Coronary artery (tissue), 2 donors: ENCODE results near the gene KRTAP10-3.

Experiments
- DNase-seq: peaks from one replicate; pipeline ENCODE4 v3.0.0-alpha.2; 2017; ENCODE audit warnings: low spot score
- H3K27ac ChIP-seq, 2 donors: fragments of 200-600 bp; sonication (generic); one replicate each; pipeline ENCODE4 v1.5.1; 2016 to 2019
- H3K4me3 ChIP-seq: fragments of 200-600 bp; sonication (generic); 2 replicates; pipeline ENCODE4 v1.5.1; 2016; ENCODE audit warnings: mild to moderate bottlenecking, moderate library complexity
- CTCF ChIP-seq: fragments of 200-600 bp; sonication (generic); IDR thresholded peaks from one replicate; pipeline ENCODE4 v1.5.1; 2019; ENCODE audit warnings: antibody characterized with exemption

KRTAP10-3 gene

GRCh38 chr21:44532712-44533111 lies 25.9 kb downstream of the KRTAP10-3 start:
- H3K4me3 ChIP-seq, result no peak overlapping the region
- DNase-seq, result peak; percentile 58
- H3K27ac ChIP-seq, result no peak overlapping the region
- TF ChIP-seq CTCF, result no peak

GRCh38 chr21:44531606-44532564 lies 26.7 kb downstream of the KRTAP10-3 start:
- no peak for TF ChIP-seq CTCF
- H3K4me3 ChIP-seq, result no peak overlapping the region
- DNase-seq, result no peak
- no peak overlapping the region for H3K27ac ChIP-seq

- DNase-seq, result no peak
- TF ChIP-seq CTCF, result no peak
Measured at GRCh38 chr21:44530903-44531605, 27.5 kb downstream of the KRTAP10-3 start.

GRCh38 chr21:44530221-44530902 lies 28.2 kb downstream of the KRTAP10-3 start:
- H3K27ac ChIP-seq, result no peak overlapping the region
- DNase-seq, result no peak
- no peak for TF ChIP-seq CTCF
- H3K4me3 ChIP-seq, result no peak overlapping the region

More at GRCh38 chr21:44530903-44531605, 27.5 kb downstream of the KRTAP10-3 start:
- no peak overlapping the region for H3K4me3 ChIP-seq
- no peak overlapping the region for H3K27ac ChIP-seq

- Histone ChIP-seq H3K4me3 (no peak overlapping the region), H3K27ac (no peak overlapping the region)
- DNase-seq, result no peak
- no peak for TF ChIP-seq CTCF
Measured at GRCh38 chr21:44529503-44530125, 29.0 kb downstream of the KRTAP10-3 start.

- TF ChIP-seq CTCF, result no peak
- Histone ChIP-seq H3K27ac (no peak overlapping the region), H3K4me3 (no peak overlapping the region)
- DNase-seq, result no peak
Measured at GRCh38 chr21:44529011-44529421, 29.6 kb downstream of the KRTAP10-3 start.
